GM12864 (cell line): ENCODE measurements around the gene SYNGR4.
"Not testable (repeated sequence)": the region's sequence is repeated elsewhere in the genome, so short reads cannot be mapped to it uniquely, and the experiment has no call there.

Source experiments
- DNase-seq: peaks from one replicate; pipeline ENCODE4 v3.0.0-alpha.2; 2011; ENCODE audit warnings: low read depth
- H3K4me3 ChIP-seq: 2 replicates; pipeline ENCODE4 v1.5.1; 2011; ENCODE audit warnings: mild to moderate bottlenecking, low read depth, low read length, control low read depth
- CTCF ChIP-seq: IDR thresholded peaks from 2 replicates; pipeline ENCODE4 v1.5.1; 2011; ENCODE audit warnings: low read depth, mild to moderate bottlenecking, moderate library complexity, low read length, control low read depth, inconsistent platforms; ENCODE audit errors: missing control alignments

The SYNGR4 gene

GRCh38 chr19:48385461-48386087 lies 21.4 kb downstream of the SYNGR4 start:
- no peak for TF ChIP-seq CTCF
- DNase-seq = no peak
- no peak overlapping the region for H3K4me3 ChIP-seq

- no peak for TF ChIP-seq CTCF
- no peak overlapping the region for H3K4me3 ChIP-seq
- no peak for DNase-seq
Measured at GRCh38 chr19:48386981-48387380, 22.8 kb downstream of the SYNGR4 start.

- TF ChIP-seq CTCF = peak; percentile 56
- peak overlapping the region; percentile 86 for H3K4me3 ChIP-seq
- DNase-seq = no peak
Measured at GRCh38 chr19:48390188-48391099, 26.3 kb downstream of the SYNGR4 start.

GRCh38 chr19:48391100-48392005 lies 27.2 kb downstream of the SYNGR4 start, which contains the start of gene KDELR1:
Gene KDELR1, minus strand, starts transcription at chr19:48391551. Its CDS starts 193 bp downstream, at chr19:48391358.
- H3K4me3 ChIP-seq = peak within 1 kb of the TSS; percentile 86
- peak; percentile 97 for TF ChIP-seq CTCF
- DNase-seq = no peak

GRCh38 chr19:48392006-48392344 lies 27.8 kb downstream of the SYNGR4 start:
- not testable (repeated sequence) for H3K4me3 ChIP-seq, DNase-seq

- DNase-seq = no peak
- no peak for TF ChIP-seq CTCF
- no peak overlapping the region for H3K4me3 ChIP-seq
Measured at GRCh38 chr19:48392860-48393558, 28.8 kb downstream of the SYNGR4 start.
